H1 (cell line): ENCODE measurements around the gene FGF12. TPM values are rescaled to one million over a fixed set of nuclear protein-coding genes. Genes with fewer than 3 reads are reported as not detected.

Experiments used
- ASH2L ChIP-seq: fragments of 200-600, 300-600 bp; sonication (generic); IDR thresholded peaks from one replicate; pipeline ENCODE4 v1.7.1; 2017; ENCODE audit warnings: low read length
- BACH1 ChIP-seq: IDR thresholded peaks from 2 replicates; pipeline ENCODE4 v1.6.1; 2012; ENCODE audit warnings: low read length, improper control_type of control experiment
- HDAC6 ChIP-seq: IDR thresholded peaks from one replicate; pipeline ENCODE4 v1.7.1; 2012; ENCODE audit warnings: low read depth, mild to moderate bottlenecking, inconsistent platforms, low read length, moderate library complexity
- MAFK ChIP-seq: IDR thresholded peaks from 2 replicates; pipeline ENCODE4 v1.6.1; 2012; ENCODE audit warnings: low read depth, mild to moderate bottlenecking, improper control_type of control experiment, low read length
- MAX ChIP-seq: IDR thresholded peaks from 2 replicates; pipeline ENCODE4 v1.6.1; 2012; ENCODE audit warnings: inconsistent platforms
- NRF1 ChIP-seq: IDR thresholded peaks from 2 replicates; pipeline ENCODE4 v1.6.1; 2011; ENCODE audit warnings: mild to moderate bottlenecking, low read depth, low read length, improper control_type of control experiment
- PHF8 ChIP-seq: fragments of 200-600 bp; sonication (generic); conservative IDR thresholded peaks from 2 replicates; pipeline ENCODE4 v1.7.1; 2012; ENCODE audit warnings: low read depth, mild to moderate bottlenecking, inconsistent platforms, low read length, moderate library complexity
- POLR2A ChIP-seq, 2 experiments: IDR thresholded peaks; 1 replicate in 1 of 2; 2 replicates in 1 of 2; pipeline ENCODE4 v1.6.1; 2011; ENCODE audit warnings: low read depth in 2 of 2, low read length in 2 of 2, mild to moderate bottlenecking in 2 of 2; ENCODE audit errors: control extremely low read depth in 1 of 2
- SP4 ChIP-seq: IDR thresholded peaks from 2 replicates; pipeline ENCODE4 v1.6.1; 2012; ENCODE audit warnings: low read length, inconsistent platforms
- TAF7 ChIP-seq: optimal IDR thresholded peaks from 2 replicates; pipeline ENCODE3; 2011; ENCODE audit warnings: low read depth, mild to moderate bottlenecking, inconsistent platforms, low read length, moderate library complexity, borderline replicate concordance
- TBP ChIP-seq: IDR thresholded peaks from 2 replicates; pipeline ENCODE4 v1.6.1; 2011; ENCODE audit warnings: low read depth, low read length, improper control_type of control experiment
- polyA plus RNA-seq, 7 experiments: library from polyadenylated mRNA; depleted of rRNA in 3 of 7; stranded (reverse) in 5 of 7; unstranded in 2 of 7; fragments of >200 nt in 5 of 7; fragments of 200-250 nt in 2 of 7; gene quantifications; 1 replicate in 5 of 7; 2 replicates in 1 of 7; 4 replicates in 1 of 7; pipeline versions ENCODE4 v1.2.1 to v1.2.3, GENCODE V29; 2011 to 2013; ENCODE audit warnings: missing spikeins in 2 of 7, mixed read lengths in 2 of 7
- total RNA-seq: library from RNA; stranded (reverse); fragmentation: NEBNext Ultra II Directional; extraction: Animal tissue kit (Norgen Biotek cat#: 25700); gene quantifications from 2 replicates; pipeline ENCODE4 v1.2.1, GENCODE V29; 2021
- TF ChIP-seq, protein P1 (sequence below): fragments of 300-600 bp; sonication (generic); IDR thresholded peaks from 2 replicates; pipeline ENCODE4 v1.7.1; 2012; ENCODE audit warnings: low read length, moderate library complexity, mild to moderate bottlenecking, inconsistent platforms; ENCODE audit not compliant: insufficient replicate concordance

FGF12 gene
- total and polyA plus RNA-seq, 2 of the 8 experiments (the other 6 are each of a cell fraction or from before 2014, with no cell fraction given), result 4.1 to 16.6 TPM

- TF ChIP-seq, protein P1, sequence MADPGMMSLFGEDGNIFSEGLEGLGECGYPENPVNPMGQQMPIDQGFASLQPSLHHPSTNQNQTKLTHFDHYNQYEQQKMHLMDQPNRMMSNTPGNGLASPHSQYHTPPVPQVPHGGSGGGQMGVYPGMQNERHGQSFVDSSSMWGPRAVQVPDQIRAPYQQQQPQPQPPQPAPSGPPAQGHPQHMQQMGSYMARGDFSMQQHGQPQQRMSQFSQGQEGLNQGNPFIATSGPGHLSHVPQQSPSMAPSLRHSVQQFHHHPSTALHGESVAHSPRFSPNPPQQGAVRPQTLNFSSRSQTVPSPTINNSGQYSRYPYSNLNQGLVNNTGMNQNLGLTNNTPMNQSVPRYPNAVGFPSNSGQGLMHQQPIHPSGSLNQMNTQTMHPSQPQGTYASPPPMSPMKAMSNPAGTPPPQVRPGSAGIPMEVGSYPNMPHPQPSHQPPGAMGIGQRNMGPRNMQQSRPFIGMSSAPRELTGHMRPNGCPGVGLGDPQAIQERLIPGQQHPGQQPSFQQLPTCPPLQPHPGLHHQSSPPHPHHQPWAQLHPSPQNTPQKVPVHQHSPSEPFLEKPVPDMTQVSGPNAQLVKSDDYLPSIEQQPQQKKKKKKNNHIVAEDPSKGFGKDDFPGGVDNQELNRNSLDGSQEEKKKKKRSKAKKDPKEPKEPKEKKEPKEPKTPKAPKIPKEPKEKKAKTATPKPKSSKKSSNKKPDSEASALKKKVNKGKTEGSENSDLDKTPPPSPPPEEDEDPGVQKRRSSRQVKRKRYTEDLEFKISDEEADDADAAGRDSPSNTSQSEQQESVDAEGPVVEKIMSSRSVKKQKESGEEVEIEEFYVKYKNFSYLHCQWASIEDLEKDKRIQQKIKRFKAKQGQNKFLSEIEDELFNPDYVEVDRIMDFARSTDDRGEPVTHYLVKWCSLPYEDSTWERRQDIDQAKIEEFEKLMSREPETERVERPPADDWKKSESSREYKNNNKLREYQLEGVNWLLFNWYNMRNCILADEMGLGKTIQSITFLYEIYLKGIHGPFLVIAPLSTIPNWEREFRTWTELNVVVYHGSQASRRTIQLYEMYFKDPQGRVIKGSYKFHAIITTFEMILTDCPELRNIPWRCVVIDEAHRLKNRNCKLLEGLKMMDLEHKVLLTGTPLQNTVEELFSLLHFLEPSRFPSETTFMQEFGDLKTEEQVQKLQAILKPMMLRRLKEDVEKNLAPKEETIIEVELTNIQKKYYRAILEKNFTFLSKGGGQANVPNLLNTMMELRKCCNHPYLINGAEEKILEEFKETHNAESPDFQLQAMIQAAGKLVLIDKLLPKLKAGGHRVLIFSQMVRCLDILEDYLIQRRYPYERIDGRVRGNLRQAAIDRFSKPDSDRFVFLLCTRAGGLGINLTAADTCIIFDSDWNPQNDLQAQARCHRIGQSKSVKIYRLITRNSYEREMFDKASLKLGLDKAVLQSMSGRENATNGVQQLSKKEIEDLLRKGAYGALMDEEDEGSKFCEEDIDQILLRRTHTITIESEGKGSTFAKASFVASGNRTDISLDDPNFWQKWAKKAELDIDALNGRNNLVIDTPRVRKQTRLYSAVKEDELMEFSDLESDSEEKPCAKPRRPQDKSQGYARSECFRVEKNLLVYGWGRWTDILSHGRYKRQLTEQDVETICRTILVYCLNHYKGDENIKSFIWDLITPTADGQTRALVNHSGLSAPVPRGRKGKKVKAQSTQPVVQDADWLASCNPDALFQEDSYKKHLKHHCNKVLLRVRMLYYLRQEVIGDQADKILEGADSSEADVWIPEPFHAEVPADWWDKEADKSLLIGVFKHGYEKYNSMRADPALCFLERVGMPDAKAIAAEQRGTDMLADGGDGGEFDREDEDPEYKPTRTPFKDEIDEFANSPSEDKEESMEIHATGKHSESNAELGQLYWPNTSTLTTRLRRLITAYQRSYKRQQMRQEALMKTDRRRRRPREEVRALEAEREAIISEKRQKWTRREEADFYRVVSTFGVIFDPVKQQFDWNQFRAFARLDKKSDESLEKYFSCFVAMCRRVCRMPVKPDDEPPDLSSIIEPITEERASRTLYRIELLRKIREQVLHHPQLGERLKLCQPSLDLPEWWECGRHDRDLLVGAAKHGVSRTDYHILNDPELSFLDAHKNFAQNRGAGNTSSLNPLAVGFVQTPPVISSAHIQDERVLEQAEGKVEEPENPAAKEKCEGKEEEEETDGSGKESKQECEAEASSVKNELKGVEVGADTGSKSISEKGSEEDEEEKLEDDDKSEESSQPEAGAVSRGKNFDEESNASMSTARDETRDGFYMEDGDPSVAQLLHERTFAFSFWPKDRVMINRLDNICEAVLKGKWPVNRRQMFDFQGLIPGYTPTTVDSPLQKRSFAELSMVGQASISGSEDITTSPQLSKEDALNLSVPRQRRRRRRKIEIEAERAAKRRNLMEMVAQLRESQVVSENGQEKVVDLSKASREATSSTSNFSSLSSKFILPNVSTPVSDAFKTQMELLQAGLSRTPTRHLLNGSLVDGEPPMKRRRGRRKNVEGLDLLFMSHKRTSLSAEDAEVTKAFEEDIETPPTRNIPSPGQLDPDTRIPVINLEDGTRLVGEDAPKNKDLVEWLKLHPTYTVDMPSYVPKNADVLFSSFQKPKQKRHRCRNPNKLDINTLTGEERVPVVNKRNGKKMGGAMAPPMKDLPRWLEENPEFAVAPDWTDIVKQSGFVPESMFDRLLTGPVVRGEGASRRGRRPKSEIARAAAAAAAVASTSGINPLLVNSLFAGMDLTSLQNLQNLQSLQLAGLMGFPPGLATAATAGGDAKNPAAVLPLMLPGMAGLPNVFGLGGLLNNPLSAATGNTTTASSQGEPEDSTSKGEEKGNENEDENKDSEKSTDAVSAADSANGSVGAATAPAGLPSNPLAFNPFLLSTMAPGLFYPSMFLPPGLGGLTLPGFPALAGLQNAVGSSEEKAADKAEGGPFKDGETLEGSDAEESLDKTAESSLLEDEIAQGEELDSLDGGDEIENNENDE, result no peak
- TF ChIP-seq TBP (no peak), NRF1 (no peak), MAFK (no peak), HDAC6 (no peak), BACH1 (no peak), MAX (no peak), TAF7 (no peak), SP4 (no peak), PHF8 (no peak), POLR2A (IDR thresholded peaks at IDR 0.05; ENCODE audit: control extremely low read depth in 1 of 2, low read depth in 2 of 2, low read length in 2 of 2) (no peak), ASH2L (no peak)
Observed at GRCh38 chr3:192392986-192393385, 334.4 kb downstream of the FGF12 start (continued).
